GM18505 (cell line): Measurements from ENCODE around the gene TSPAN18.

Experiments used
- ATAC-seq: cut with Tn5 transposase; IDR thresholded peaks from one replicate; pipeline ENCODE4 v1.9.1; 2021; ENCODE audit not compliant: unreplicated experiment
- POLR2A ChIP-seq: IDR thresholded peaks from 4 replicates; pipeline ENCODE4 v1.6.1; 2011; ENCODE audit warnings: borderline replicate concordance; ENCODE audit not compliant: insufficient read depth, insufficient read length; ENCODE audit errors: extremely low read depth

TSPAN18 gene

DNA sequence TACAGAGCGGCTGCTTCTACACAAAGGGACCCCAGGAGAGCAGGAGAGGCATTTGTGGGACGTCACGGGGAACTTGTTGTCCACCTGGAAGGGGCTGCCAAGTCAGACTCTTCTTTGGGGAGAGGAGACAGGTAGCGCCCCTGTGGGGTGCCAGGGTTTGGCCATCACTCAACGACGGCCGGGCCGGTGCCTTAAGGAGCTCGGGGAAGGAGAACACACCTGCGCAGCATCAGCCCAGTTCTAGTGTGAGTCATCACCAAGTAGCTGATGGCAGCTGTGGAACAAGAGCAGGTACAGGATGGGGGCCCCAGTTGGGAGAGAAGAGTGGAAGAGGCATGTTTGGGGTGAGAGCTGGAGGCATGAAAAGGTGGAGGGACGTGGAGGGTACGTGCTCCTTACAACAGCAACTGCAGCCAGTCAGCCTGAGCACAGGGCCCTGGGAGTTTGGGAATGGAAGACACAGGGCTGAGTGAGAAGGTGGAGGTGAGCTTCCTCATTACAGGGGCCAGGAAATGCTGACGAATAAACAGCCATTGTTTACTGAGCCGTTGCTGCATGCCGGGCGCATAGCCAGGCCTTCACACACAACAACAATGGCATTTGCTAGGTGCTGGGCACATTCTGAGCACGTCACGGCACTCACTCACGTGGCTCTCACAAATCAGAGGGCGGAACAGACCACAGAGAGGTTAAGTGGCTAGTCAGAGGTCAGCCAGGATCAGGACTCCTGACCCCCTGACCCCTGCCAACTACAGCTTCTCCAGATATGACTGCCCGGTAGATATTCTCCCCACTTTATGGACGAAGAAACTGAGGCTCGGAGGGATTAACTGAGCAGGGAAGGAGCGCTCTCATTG is 253.0 kb downstream of the TSPAN18 start:
- TF ChIP-seq POLR2A = no peak
- ATAC-seq = no peak

- TF ChIP-seq POLR2A = no peak
- no peak for ATAC-seq
Measured at GRCh38 chr11:44980533-44981427, 254.0 kb downstream of the TSPAN18 start.
